Measurements from ENCODE around the gene TNRC6B. TPM values are rescaled to one million over a fixed set of nuclear protein-coding genes. Genes with fewer than 3 reads are reported as not detected.

TNRC6B gene
- total RNA-seq, 1 donor from 2014 or later = 51.2 TPM

DNA sequence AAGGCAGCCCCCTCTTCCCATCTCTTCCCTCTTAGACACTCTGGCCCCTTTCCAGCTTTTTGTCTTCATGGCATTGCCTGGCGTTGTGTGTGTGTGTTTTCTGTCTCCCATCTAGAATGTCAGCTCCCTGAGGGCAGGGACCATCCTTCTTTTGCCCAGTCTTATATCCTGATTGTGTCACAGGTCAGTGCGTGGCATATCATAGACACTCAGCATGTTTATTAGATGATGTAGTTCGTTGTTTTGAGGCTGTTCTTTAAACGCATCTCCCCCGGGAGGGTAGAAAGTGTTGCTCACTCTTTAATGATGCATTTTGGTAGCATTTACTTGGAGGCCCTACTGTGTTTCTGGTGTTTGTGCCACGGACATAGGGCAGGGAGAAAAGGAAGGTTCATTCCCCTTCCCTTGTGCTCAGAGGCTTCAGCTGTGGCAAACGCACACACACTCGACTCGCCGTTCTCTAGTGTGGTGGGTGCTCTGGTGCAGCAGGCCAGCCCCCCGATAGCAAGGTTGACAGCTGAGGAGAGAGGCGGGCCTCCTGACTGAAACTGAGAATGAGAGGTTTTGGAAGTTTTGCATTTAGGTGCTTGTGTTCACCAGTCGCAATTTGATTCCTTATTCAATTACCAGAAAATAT is 60.2 kb downstream of the TNRC6B start:
- no peak overlapping the region for H3K4me3 Mint-ChIP-seq (ENCODE audit: unreplicated experiment)
- Histone ChIP-seq H2AFZ (ENCODE audit: low read depth, low read length) (no peak overlapping the region), H3K4me2 (ENCODE audit: low read length) (peak overlapping the region; percentile 73), H3K9ac (ENCODE audit: low read length) (peak overlapping the region; percentile 50), H3K27me3 (ENCODE audit: insufficient read depth, low read length) (no peaks in the 10 kb centered on the region), H3K36me3 (ENCODE audit: insufficient read depth, low read length) (no peaks in the 10 kb centered on the region), H3K9me3 (ENCODE audit: insufficient read depth, low read depth, low read length) (no peaks in the 10 kb centered on the region), H3K27ac (ENCODE audit: low read depth, low read length) (no peak overlapping the region), H4K20me1 (ENCODE audit: insufficient read depth, low read length) (peaks cover 79% of the 10 kb centered on the region), H3K4me1 (ENCODE audit: insufficient read depth, low read length) (peaks cover 19% of the 10 kb centered on the region), H3K4me3 (ENCODE audit: insufficient read depth, low read depth, low read length) (no peak overlapping the region), H3K79me2 (ENCODE audit: insufficient read depth, low read length) (peaks cover 81% of the 10 kb centered on the region)
- no peaks in the 10 kb centered on the region for H3K27me3 Mint-ChIP-seq (ENCODE audit: low read depth, unreplicated experiment)
- peaks cover 12% of the 10 kb centered on the region for H3K36me3 Mint-ChIP-seq (ENCODE audit: low read depth, unreplicated experiment)
- no peak overlapping the region for H3K27ac Mint-ChIP-seq (ENCODE audit: unreplicated experiment)
- FAIRE-seq (peak; percentile 43), DNase-seq (ENCODE audit: low read depth) (no peak)
- TF ChIP-seq, protein P1, sequence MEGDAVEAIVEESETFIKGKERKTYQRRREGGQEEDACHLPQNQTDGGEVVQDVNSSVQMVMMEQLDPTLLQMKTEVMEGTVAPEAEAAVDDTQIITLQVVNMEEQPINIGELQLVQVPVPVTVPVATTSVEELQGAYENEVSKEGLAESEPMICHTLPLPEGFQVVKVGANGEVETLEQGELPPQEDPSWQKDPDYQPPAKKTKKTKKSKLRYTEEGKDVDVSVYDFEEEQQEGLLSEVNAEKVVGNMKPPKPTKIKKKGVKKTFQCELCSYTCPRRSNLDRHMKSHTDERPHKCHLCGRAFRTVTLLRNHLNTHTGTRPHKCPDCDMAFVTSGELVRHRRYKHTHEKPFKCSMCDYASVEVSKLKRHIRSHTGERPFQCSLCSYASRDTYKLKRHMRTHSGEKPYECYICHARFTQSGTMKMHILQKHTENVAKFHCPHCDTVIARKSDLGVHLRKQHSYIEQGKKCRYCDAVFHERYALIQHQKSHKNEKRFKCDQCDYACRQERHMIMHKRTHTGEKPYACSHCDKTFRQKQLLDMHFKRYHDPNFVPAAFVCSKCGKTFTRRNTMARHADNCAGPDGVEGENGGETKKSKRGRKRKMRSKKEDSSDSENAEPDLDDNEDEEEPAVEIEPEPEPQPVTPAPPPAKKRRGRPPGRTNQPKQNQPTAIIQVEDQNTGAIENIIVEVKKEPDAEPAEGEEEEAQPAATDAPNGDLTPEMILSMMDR (IDR thresholded peaks at IDR 0.05; ENCODE audit: insufficient read depth, low read depth, low read length) = no peak
- TF ChIP-seq EZH2 (IDR thresholded peaks at IDR 0.05; ENCODE audit: insufficient read depth, low read length) = no peak
- peaks cover 3% of the 10 kb centered on the region for H3K9me3 Mint-ChIP-seq (ENCODE audit: unreplicated experiment)
- H3K4me1 Mint-ChIP-seq (ENCODE audit: low read depth, unreplicated experiment) = peaks cover 51% of the 10 kb centered on the region

- Histone ChIP-seq H3K79me2 (ENCODE audit: insufficient read depth, low read length) (peaks cover 83% of the 10 kb centered on the region), H3K4me3 (ENCODE audit: insufficient read depth, low read depth, low read length) (no peak overlapping the region), H3K27me3 (ENCODE audit: insufficient read depth, low read length) (no peaks in the 10 kb centered on the region), H2AFZ (ENCODE audit: low read depth, low read length) (no peak overlapping the region), H4K20me1 (ENCODE audit: insufficient read depth, low read length) (peaks cover 77% of the 10 kb centered on the region), H3K27ac (ENCODE audit: low read depth, low read length) (peak overlapping the region; percentile 64), H3K9ac (ENCODE audit: low read length) (peak overlapping the region; percentile 50), H3K4me1 (ENCODE audit: insufficient read depth, low read length) (peaks cover 19% of the 10 kb centered on the region), H3K36me3 (ENCODE audit: insufficient read depth, low read length) (no peaks in the 10 kb centered on the region), H3K9me3 (ENCODE audit: insufficient read depth, low read depth, low read length) (no peaks in the 10 kb centered on the region), H3K4me2 (ENCODE audit: low read length) (peak overlapping the region; percentile 73)
- H3K4me3 Mint-ChIP-seq (ENCODE audit: unreplicated experiment) = peak overlapping the region; percentile 43
- FAIRE-seq (no peak), DNase-seq (ENCODE audit: low read depth) (peak; percentile 79)
- H3K9me3 Mint-ChIP-seq (ENCODE audit: unreplicated experiment) = peaks cover 3% of the 10 kb centered on the region
- H3K4me1 Mint-ChIP-seq (ENCODE audit: low read depth, unreplicated experiment) = peaks cover 51% of the 10 kb centered on the region
- H3K36me3 Mint-ChIP-seq (ENCODE audit: low read depth, unreplicated experiment) = peaks cover 11% of the 10 kb centered on the region
- peak overlapping the region; percentile 67 for H3K27ac Mint-ChIP-seq (ENCODE audit: unreplicated experiment)
- TF ChIP-seq EZH2 (IDR thresholded peaks at IDR 0.05; ENCODE audit: insufficient read depth, low read length) = no peak
- TF ChIP-seq, protein P1 (IDR thresholded peaks at IDR 0.05; ENCODE audit: insufficient read depth, low read depth, low read length) = no peak
- no peaks in the 10 kb centered on the region for H3K27me3 Mint-ChIP-seq (ENCODE audit: low read depth, unreplicated experiment)
Observed at GRCh38 chr22:40238425-40239344, 61.0 kb downstream of the TNRC6B start.

Data from astrocyte (in vitro differentiated cells and primary cell).